Urothelium cell line (cell line): ENCODE data around the gene PTPRD.
"Not testable (repeated sequence)": the region's sequence is repeated elsewhere in the genome, so short reads cannot be mapped to it uniquely, and the experiment has no call there.

Experiments used
- DNase-seq: peaks from one replicate; pipeline ENCODE4 v3.0.0; 2011; ENCODE audit warnings: low spot score, mixed read lengths
- FAIRE-seq: peaks from 2 replicates; lab custom pipeline; 2011; peaks lifted over from hg19 to GRCh38; lab: Jason Lieb, UNC

Gene PTPRD

GRCh38 chr9:8962084-8962483 is 1650.7 kb downstream of the PTPRD start:
- FAIRE-seq (no peak), DNase-seq (no peak)

- no peak for FAIRE-seq
- DNase-seq, result no peak
Observed at GRCh38 chr9:8961186-8961851, 1651.5 kb downstream of the PTPRD start.

- DNase-seq, result no peak
- no peak for FAIRE-seq
Observed at GRCh38 chr9:8960254-8960653, 1652.5 kb downstream of the PTPRD start.

- no peak for DNase-seq
- no peak for FAIRE-seq
Observed at GRCh38 chr9:8958358-8958757, 1654.4 kb downstream of the PTPRD start.

GRCh38 chr9:8955315-8955714 is 1657.5 kb downstream of the PTPRD start:
- DNase-seq (no peak), FAIRE-seq (no peak)

GRCh38 chr9:8946461-8946860 is 1666.3 kb downstream of the PTPRD start:
- FAIRE-seq (no peak), DNase-seq (no peak)

GRCh38 chr9:8943392-8943791 is 1669.4 kb downstream of the PTPRD start:
- FAIRE-seq (no peak), DNase-seq (no peak)

GRCh38 chr9:8940650-8941049 is 1672.2 kb downstream of the PTPRD start:
- FAIRE-seq (no peak), DNase-seq (no peak)

- DNase-seq (no peak), FAIRE-seq (no peak)
Observed at GRCh38 chr9:8926461-8926860, 1686.3 kb downstream of the PTPRD start.

- no peak for FAIRE-seq
- DNase-seq, result peak; percentile 6
Observed at GRCh38 chr9:8924562-8924961, 1688.2 kb downstream of the PTPRD start.

- not testable (repeated sequence) for FAIRE-seq, DNase-seq
Observed at GRCh38 chr9:8920478-8921183, 1692.2 kb downstream of the PTPRD start.

GRCh38 chr9:8917956-8918739 is 1694.7 kb downstream of the PTPRD start:
- DNase-seq (no peak), FAIRE-seq (no peak)

- no peak for FAIRE-seq
- no peak for DNase-seq
Observed at GRCh38 chr9:8916771-8917170, 1696.0 kb downstream of the PTPRD start.

GRCh38 chr9:8907868-8908267 is 1704.9 kb downstream of the PTPRD start:
- no peak for DNase-seq

GRCh38 chr9:8905731-8906130 is 1707.1 kb downstream of the PTPRD start:
- FAIRE-seq (no peak), DNase-seq (no peak)

More at GRCh38 chr9:8907868-8908267, 1704.9 kb downstream of the PTPRD start:
- FAIRE-seq, result no peak

- DNase-seq (no peak), FAIRE-seq (no peak)
Observed at GRCh38 chr9:8904771-8905515, 1707.9 kb downstream of the PTPRD start.

GRCh38 chr9:8903077-8903476 is 1709.7 kb downstream of the PTPRD start:
- FAIRE-seq (no peak), DNase-seq (no peak)

GRCh38 chr9:8901146-8901545 is 1711.7 kb downstream of the PTPRD start:
- DNase-seq, result no peak
- no peak for FAIRE-seq

GRCh38 chr9:8899511-8899910 is 1713.3 kb downstream of the PTPRD start:
- no peak for FAIRE-seq
- no peak for DNase-seq

- FAIRE-seq (no peak), DNase-seq (peak; percentile 5)
Observed at GRCh38 chr9:8895861-8896224, 1717.0 kb downstream of the PTPRD start.
